ENCODE data around the gene TRIP10. TPM values are rescaled to one million over a fixed set of nuclear protein-coding genes. Genes with fewer than 3 reads are reported as not detected.

The TRIP10 gene
- polyA plus RNA-seq, 1 donor (not counting 4 experiments of a cell fraction or from before 2014, with no cell fraction given), result 34.8 TPM

DNA sequence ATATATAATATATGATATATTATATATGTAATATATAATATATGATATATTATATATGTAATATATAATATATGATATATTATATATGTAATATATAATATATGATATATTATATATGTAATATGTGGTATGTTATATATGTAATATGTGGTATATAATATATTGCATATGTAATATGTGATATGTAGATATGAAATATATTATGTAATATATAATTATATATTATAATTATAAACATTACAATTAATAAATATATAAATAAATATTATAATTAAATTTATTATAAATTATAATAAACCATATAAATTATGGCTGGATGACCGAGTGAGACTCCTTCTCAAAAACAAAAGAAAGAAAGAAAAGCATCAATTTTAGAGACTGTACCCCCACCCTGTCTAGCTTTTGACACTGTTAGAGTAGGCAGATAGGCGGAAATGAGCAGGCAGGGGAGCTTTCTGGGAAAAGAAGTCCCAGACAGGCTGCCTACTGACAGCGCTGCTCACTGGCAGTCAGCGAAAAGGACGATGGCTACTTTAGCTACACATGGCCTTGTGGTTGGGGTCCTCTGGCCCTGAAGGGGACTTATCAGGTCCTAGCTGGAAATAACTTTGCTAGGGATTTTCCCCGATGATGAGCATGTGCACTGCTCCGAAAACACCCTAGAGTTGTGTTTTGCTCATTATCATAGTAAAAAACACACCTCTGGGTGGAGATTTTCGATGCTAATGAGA, 38.7 kb upstream of the TRIP10 start:
- Histone ChIP-seq H3K9me1 (ENCODE audit: control insufficient read depth, extremely low read depth, insufficient read depth, low read length) (no peaks in the 10 kb centered on the region), H3K9ac (ENCODE audit: control insufficient read depth, extremely low read depth, insufficient read depth, low read length) (no peak overlapping the region), H3K4me1 (ENCODE audit: control insufficient read depth, extremely low read depth, insufficient read depth, low read length) (no peaks in the 10 kb centered on the region), H3K79me2 (ENCODE audit: control insufficient read depth, insufficient read depth, low read length) (no peaks in the 10 kb centered on the region), H4K20me1 (ENCODE audit: control insufficient read depth, extremely low read depth, insufficient read depth, low read length) (no peaks in the 10 kb centered on the region), H3K27me3 (ENCODE audit: control insufficient read depth, extremely low read depth, insufficient read depth, low read length) (no peaks in the 10 kb centered on the region), H3K4me2 (ENCODE audit: control insufficient read depth, extremely low read depth, insufficient read depth, low read depth, low read length) (no peak overlapping the region), H3K27ac (ENCODE audit: control insufficient read depth, insufficient read depth, low read length) (no peak overlapping the region), H2AFZ (ENCODE audit: control insufficient read depth, low read length) (no peak overlapping the region), H3K9me3 (ENCODE audit: control insufficient read depth, low read depth, low read length) (no peaks in the 10 kb centered on the region), H3K36me3 (ENCODE audit: control insufficient read depth in 2 of 2, extremely low read depth in 1 of 2, insufficient read depth in 2 of 2, low read length in 2 of 2) (no peaks in the 10 kb centered on the region), H3K4me3 (ENCODE audit: control insufficient read depth in 2 of 3, extremely low read depth in 1 of 3, insufficient read depth in 2 of 3, low read depth in 1 of 3, low read length in 3 of 3) (no peak overlapping the region)
- no peak for FAIRE-seq
- TF ChIP-seq, protein P1, sequence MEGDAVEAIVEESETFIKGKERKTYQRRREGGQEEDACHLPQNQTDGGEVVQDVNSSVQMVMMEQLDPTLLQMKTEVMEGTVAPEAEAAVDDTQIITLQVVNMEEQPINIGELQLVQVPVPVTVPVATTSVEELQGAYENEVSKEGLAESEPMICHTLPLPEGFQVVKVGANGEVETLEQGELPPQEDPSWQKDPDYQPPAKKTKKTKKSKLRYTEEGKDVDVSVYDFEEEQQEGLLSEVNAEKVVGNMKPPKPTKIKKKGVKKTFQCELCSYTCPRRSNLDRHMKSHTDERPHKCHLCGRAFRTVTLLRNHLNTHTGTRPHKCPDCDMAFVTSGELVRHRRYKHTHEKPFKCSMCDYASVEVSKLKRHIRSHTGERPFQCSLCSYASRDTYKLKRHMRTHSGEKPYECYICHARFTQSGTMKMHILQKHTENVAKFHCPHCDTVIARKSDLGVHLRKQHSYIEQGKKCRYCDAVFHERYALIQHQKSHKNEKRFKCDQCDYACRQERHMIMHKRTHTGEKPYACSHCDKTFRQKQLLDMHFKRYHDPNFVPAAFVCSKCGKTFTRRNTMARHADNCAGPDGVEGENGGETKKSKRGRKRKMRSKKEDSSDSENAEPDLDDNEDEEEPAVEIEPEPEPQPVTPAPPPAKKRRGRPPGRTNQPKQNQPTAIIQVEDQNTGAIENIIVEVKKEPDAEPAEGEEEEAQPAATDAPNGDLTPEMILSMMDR (optimal IDR thresholded peaks at IDR 0.05 in 1 of 3, IDR thresholded peaks at IDR 0.05 in 1 of 3, conservative IDR thresholded peaks at IDR 0.05 in 1 of 3; ENCODE audit: extremely low read depth in 1 of 3, insufficient read depth in 2 of 3, low read length in 3 of 3), result no peak
- TF ChIP-seq EZH2 (IDR thresholded peaks at IDR 0.05; ENCODE audit: low read length), result no peak
- dilution Hi-C loops (cut with MboI; ENCODE audit: extremely low pct_ligation_motif_present, low sequenced_read_pairs), result no loop called here
- no peak for DNase-seq (ENCODE audit: low read depth, low spot score)

- Histone ChIP-seq H3K9me3 (ENCODE audit: control insufficient read depth, low read depth, low read length) (no peaks in the 10 kb centered on the region), H3K4me3 (ENCODE audit: control insufficient read depth in 2 of 3, extremely low read depth in 1 of 3, insufficient read depth in 2 of 3, low read depth in 1 of 3, low read length in 3 of 3) (no peak overlapping the region), H3K9ac (ENCODE audit: control insufficient read depth, extremely low read depth, insufficient read depth, low read length) (no peak overlapping the region), H3K27me3 (ENCODE audit: control insufficient read depth, extremely low read depth, insufficient read depth, low read length) (peaks cover 17% of the 10 kb centered on the region), H3K36me3 (ENCODE audit: control insufficient read depth in 2 of 2, extremely low read depth in 1 of 2, insufficient read depth in 2 of 2, low read length in 2 of 2) (no peaks in the 10 kb centered on the region), H3K79me2 (ENCODE audit: control insufficient read depth, insufficient read depth, low read length) (no peaks in the 10 kb centered on the region), H3K27ac (ENCODE audit: control insufficient read depth, insufficient read depth, low read length) (no peak overlapping the region), H3K4me1 (ENCODE audit: control insufficient read depth, extremely low read depth, insufficient read depth, low read length) (no peaks in the 10 kb centered on the region), H2AFZ (ENCODE audit: control insufficient read depth, low read length) (no peak overlapping the region), H4K20me1 (ENCODE audit: control insufficient read depth, extremely low read depth, insufficient read depth, low read length) (no peaks in the 10 kb centered on the region), H3K4me2 (ENCODE audit: control insufficient read depth, extremely low read depth, insufficient read depth, low read depth, low read length) (no peak overlapping the region), H3K9me1 (ENCODE audit: control insufficient read depth, extremely low read depth, insufficient read depth, low read length) (no peaks in the 10 kb centered on the region)
- dilution Hi-C loops (cut with MboI; ENCODE audit: extremely low pct_ligation_motif_present, low sequenced_read_pairs), result no loop called here
- TF ChIP-seq, protein P1 (optimal IDR thresholded peaks at IDR 0.05 in 1 of 3, IDR thresholded peaks at IDR 0.05 in 1 of 3, conservative IDR thresholded peaks at IDR 0.05 in 1 of 3; ENCODE audit: extremely low read depth in 1 of 3, insufficient read depth in 2 of 3, low read length in 3 of 3), result no peak
- TF ChIP-seq EZH2 (IDR thresholded peaks at IDR 0.05; ENCODE audit: low read length), result no peak
- no peak for DNase-seq (ENCODE audit: low read depth, low spot score)
- no peak for FAIRE-seq
Observed at GRCh38 chr19:6705931-6706632, 33.4 kb upstream of the TRIP10 start.
